GM23338 (cell line): ENCODE measurements around the gene SIGMAR1. TPM values are rescaled to one million over a fixed set of nuclear protein-coding genes. Genes with fewer than 3 reads are reported as not detected.
A peak's percentile ranks its signal among the peaks of the same experiment; 100 is the strongest.

Source experiments
- ATAC-seq: fragments of 200-7000 bp; cut with Tn5 transposase; 3 replicates; pipeline ENCODE4 v1.9.1; 2020
- DNase-seq: peaks from one replicate; pipeline ENCODE4 v3.0.0-alpha.2; 2015; ENCODE audit warnings: low spot score
- H2AFZ ChIP-seq: fragments of 200-600 bp; sonication (generic); 2 replicates; pipeline ENCODE4 v1.8.0; 2016; ENCODE audit warnings: antibody characterized with exemption, mild to moderate bottlenecking, moderate library complexity
- H3F3A ChIP-seq: fragments of 200-600 bp; sonication (generic); replicated peaks from 2 replicates; pipeline ENCODE4 v1.8.0; 2017; ENCODE audit warnings: antibody characterized with exemption, mixed run types, low read depth
- H3K27ac ChIP-seq: fragments of 200-600 bp; sonication (generic); 2 replicates; pipeline ENCODE4 v1.6.1; 2016; ENCODE audit warnings: low read depth
- H3K27me3 ChIP-seq: fragments of 200-600 bp; sonication (generic); 2 replicates; pipeline ENCODE4 v1.8.0; 2016; ENCODE audit warnings: mild to moderate bottlenecking, mixed run types, moderate library complexity; ENCODE audit not compliant: insufficient read depth
- H3K36me3 ChIP-seq: fragments of 200-600 bp; sonication (generic); 2 replicates; pipeline ENCODE4 v1.8.0; 2016; ENCODE audit warnings: mild to moderate bottlenecking; ENCODE audit not compliant: insufficient read depth
- H3K4me1 ChIP-seq: fragments of 200-600 bp; sonication (generic); 2 replicates; pipeline ENCODE4 v1.8.0; 2016; ENCODE audit warnings: mild to moderate bottlenecking, moderate library complexity; ENCODE audit not compliant: insufficient read depth
- H3K4me2 ChIP-seq: fragments of 200-600 bp; sonication (generic); 2 replicates; pipeline ENCODE4 v1.7.1; 2017; ENCODE audit warnings: mixed run types
- H3K4me3 ChIP-seq: fragments of 200-600 bp; sonication (generic); 2 replicates; pipeline ENCODE4 v1.6.1; 2016; ENCODE audit warnings: mixed run types
- H3K79me2 ChIP-seq: fragments of 200-600 bp; sonication (generic); replicated peaks from 2 replicates; pipeline ENCODE4 v1.8.0; 2017; ENCODE audit warnings: mild to moderate bottlenecking; ENCODE audit not compliant: insufficient read depth
- H3K9me2 ChIP-seq: fragments of 200-600 bp; sonication (generic); 2 replicates; pipeline ENCODE4 v1.8.0; 2017; ENCODE audit not compliant: insufficient read depth
- H4K20me1 ChIP-seq: fragments of 200-600 bp; sonication (generic); replicated peaks from 2 replicates; pipeline ENCODE4 v1.8.0; 2017; ENCODE audit warnings: mild to moderate bottlenecking; ENCODE audit not compliant: insufficient read depth
- H3K27ac Mint-ChIP-seq: 2 replicates; pipeline ENCODE4 v1.8.0; 2020; ENCODE audit warnings: inconsistent platforms, mild to moderate bottlenecking, moderate library complexity, mixed read lengths
- H3K27me3 Mint-ChIP-seq: 3 replicates; pipeline ENCODE4 v1.8.0; 2022; ENCODE audit warnings: low read depth, mild to moderate bottlenecking, moderate library complexity, mixed read lengths, inconsistent platforms; ENCODE audit not compliant: insufficient read depth, poor library complexity
- H3K36me3 Mint-ChIP-seq: 3 replicates; pipeline ENCODE4 v1.8.0; 2021; ENCODE audit warnings: low read depth, mild to moderate bottlenecking, inconsistent platforms, moderate library complexity, mixed read lengths
- H3K4me1 Mint-ChIP-seq: 3 replicates; pipeline ENCODE4 v1.8.0; 2020; ENCODE audit warnings: mild to moderate bottlenecking, inconsistent platforms, mixed read lengths
- H3K4me3 Mint-ChIP-seq: 3 replicates; pipeline ENCODE4 v1.8.0; 2021; ENCODE audit warnings: moderate library complexity, mild to moderate bottlenecking, inconsistent platforms, mixed read lengths
- H3K9me3 Mint-ChIP-seq: 3 replicates; pipeline ENCODE4 v1.8.0; 2020; ENCODE audit warnings: moderate library complexity, mild to moderate bottlenecking, inconsistent platforms, mixed read lengths
- ETS1 ChIP-seq: IDR thresholded peaks from 2 replicates; pipeline ENCODE4 v1.6.1; 2016; ENCODE audit warnings: antibody characterized with exemption
- EZH2phosphoT487 ChIP-seq: fragments of 200-600 bp; sonication (generic); IDR thresholded peaks from one replicate; pipeline ENCODE4 v1.8.1; 2018; ENCODE audit warnings: antibody characterized with exemption; ENCODE audit not compliant: unreplicated experiment
- POLR2AphosphoS5 ChIP-seq: IDR thresholded peaks from 2 replicates; pipeline ENCODE4 v1.6.1; 2016; ENCODE audit warnings: antibody characterized with exemption, low read depth
- ZNF114 ChIP-seq: fragments of 250-450 bp; sonication (Bioruptor Pico); IDR thresholded peaks from 2 replicates; pipeline ENCODE4 v1.5.0; 2020; ENCODE audit warnings: mild to moderate bottlenecking, moderate library complexity
- ZNF331 ChIP-seq: fragments of 250-450 bp; sonication (Bioruptor Pico); IDR thresholded peaks from 2 replicates; pipeline ENCODE4 v1.5.0; 2020; ENCODE audit warnings: low read depth, mild to moderate bottlenecking, moderate library complexity
- polyA plus RNA-seq: library from polyadenylated mRNA; unstranded; fragments of >200 nt; fragmentation: Nextera tagmentation; extraction: Ambion mirVana; gene quantifications from 2 replicates; pipeline ENCODE4 v1.2.1, GENCODE V29; 2016
- total RNA-seq: library from RNA; depleted of rRNA; stranded (reverse); fragments of >200 nt; shearing (Covaris generic); gene quantifications from 2 replicates; pipeline ENCODE4 v1.2.3, GENCODE V29; 2014
- TF ChIP-seq, protein P1 (sequence below), 2 experiments: fragments of 200-600 bp in 1 of 2; sonication (generic) in 1 of 2; conservative IDR thresholded peaks; 2 replicates each; pipeline versions ENCODE4 v1.5.1 to v1.6.1; 2016 to 2017; ENCODE audit warnings: antibody characterized with exemption in 2 of 2, low read depth in 2 of 2, mild to moderate bottlenecking in 2 of 2, moderate library complexity in 1 of 2
- TF ChIP-seq, protein P2 (sequence below): IDR thresholded peaks from one replicate; pipeline ENCODE4 v1.6.1; 2018; ENCODE audit warnings: antibody characterized with exemption; ENCODE audit not compliant: unreplicated experiment
- TF ChIP-seq, protein P3 (sequence below): fragments of 250-450 bp; sonication (Bioruptor Pico); IDR thresholded peaks from 2 replicates; pipeline ENCODE4 v1.5.0; 2020; ENCODE audit warnings: mild to moderate bottlenecking, moderate library complexity

SIGMAR1 gene
- total and polyA plus RNA-seq, 2 experiments from 2014 or later = 82.3 to 167 TPM

DNA sequence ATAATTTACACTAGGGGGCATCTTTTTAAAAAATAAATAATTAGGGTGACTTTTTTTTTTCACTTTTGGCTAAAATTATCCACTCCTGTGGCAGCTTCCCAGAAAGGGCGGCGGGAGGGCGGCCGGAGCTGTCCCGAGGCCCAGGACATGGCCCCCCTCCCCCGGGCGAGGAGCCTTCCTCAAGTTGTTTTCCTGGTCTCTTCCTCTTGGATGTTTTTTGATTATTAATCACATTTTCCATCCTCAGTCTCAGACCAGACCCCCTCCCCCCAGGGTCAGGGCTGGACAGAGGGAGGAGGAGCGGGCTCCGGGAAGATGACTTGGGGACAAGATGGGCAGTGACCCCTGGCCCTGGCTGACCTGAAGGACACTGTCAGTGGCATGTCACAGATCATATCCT is 43.4 kb downstream of the SIGMAR1 start:
- TF ChIP-seq EZH2phosphoT487 (no peak), ZNF331 (CRISPR knock-in tag) (no peak)
- TF ChIP-seq, protein P1, sequence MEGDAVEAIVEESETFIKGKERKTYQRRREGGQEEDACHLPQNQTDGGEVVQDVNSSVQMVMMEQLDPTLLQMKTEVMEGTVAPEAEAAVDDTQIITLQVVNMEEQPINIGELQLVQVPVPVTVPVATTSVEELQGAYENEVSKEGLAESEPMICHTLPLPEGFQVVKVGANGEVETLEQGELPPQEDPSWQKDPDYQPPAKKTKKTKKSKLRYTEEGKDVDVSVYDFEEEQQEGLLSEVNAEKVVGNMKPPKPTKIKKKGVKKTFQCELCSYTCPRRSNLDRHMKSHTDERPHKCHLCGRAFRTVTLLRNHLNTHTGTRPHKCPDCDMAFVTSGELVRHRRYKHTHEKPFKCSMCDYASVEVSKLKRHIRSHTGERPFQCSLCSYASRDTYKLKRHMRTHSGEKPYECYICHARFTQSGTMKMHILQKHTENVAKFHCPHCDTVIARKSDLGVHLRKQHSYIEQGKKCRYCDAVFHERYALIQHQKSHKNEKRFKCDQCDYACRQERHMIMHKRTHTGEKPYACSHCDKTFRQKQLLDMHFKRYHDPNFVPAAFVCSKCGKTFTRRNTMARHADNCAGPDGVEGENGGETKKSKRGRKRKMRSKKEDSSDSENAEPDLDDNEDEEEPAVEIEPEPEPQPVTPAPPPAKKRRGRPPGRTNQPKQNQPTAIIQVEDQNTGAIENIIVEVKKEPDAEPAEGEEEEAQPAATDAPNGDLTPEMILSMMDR (conservative IDR thresholded peaks at IDR 0.05; ENCODE audit: low read depth in 2 of 2) = no peak
- no peaks in the 10 kb centered on the region for H3K36me3 Mint-ChIP-seq
- H2AFZ ChIP-seq = no peak overlapping the region
- peaks cover 64% of the 10 kb centered on the region for H3K27me3 ChIP-seq
- no peaks in the 10 kb centered on the region; the same call in 1 of the 2 replicates for H4K20me1 ChIP-seq
- peaks cover 51% of the 10 kb centered on the region for H3K27me3 Mint-ChIP-seq
- no peaks in the 10 kb centered on the region for H3K79me2 ChIP-seq
- no peaks in the 10 kb centered on the region for H3K9me2 ChIP-seq
- no peaks in the 10 kb centered on the region for H3F3A ChIP-seq
- DNase-seq = no peak
- H3K4me1 ChIP-seq = peaks cover 29% of the 10 kb centered on the region; the same call in 1 of the 2 replicates
- no peak overlapping the region for H3K4me2 ChIP-seq
- H3K9me3 Mint-ChIP-seq = no peaks in the 10 kb centered on the region; the same call in 2 of the 3 replicates
- H3K27ac Mint-ChIP-seq = no peak overlapping the region
- ATAC-seq = no peak
- no peak overlapping the region for H3K27ac ChIP-seq
- no peak overlapping the region for H3K4me3 ChIP-seq
- H3K36me3 ChIP-seq = no peaks in the 10 kb centered on the region
- no peak overlapping the region for H3K4me3 Mint-ChIP-seq
- H3K4me1 Mint-ChIP-seq = peaks cover 17% of the 10 kb centered on the region

DNA sequence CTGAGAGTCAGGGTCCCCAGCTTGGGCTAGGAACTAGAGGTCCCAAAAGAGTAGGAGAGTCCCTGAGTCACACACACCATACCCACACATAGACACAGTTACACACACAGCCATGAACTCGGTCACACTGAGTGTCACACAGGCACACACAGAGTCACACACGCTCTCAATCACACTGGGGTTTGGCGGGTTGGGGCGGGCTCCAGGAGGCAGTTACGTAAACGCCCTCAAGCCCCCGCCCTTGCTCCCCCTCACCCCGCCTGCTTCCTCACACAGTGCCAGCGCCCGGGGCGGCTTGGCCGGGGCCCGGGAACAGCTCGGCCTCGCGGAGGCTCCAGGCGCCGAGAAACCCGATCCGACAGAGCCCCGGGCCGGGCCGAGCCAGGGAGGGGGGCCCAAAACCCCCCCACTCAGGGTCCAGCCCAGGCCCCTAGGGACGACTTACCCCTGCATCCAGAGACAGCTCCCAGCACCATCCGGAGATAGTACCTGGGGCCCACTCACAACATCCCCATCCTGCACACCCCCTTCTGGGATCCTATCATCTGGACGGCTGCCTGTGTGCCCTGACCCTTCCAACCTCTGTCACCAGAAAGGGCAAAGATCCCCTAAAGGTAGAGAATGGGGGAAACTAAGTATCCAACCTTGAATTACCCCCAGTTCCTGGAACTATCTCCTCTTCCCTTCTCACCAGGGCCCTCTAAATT is 44.5 kb downstream of the SIGMAR1 start:
- Histone ChIP-seq H3K4me1 (peaks cover 37% of the 10 kb centered on the region; the same call in 1 of the 2 replicates), H4K20me1 (peaks cover 6% of the 10 kb centered on the region), H3K27ac (no peak overlapping the region), H3K36me3 (no peaks in the 10 kb centered on the region), H3K79me2 (no peaks in the 10 kb centered on the region), H2AFZ (peak overlapping the region; percentile 52), H3K9me2 (no peaks in the 10 kb centered on the region), H3F3A (no peaks in the 10 kb centered on the region), H3K27me3 (peaks cover 76% of the 10 kb centered on the region), H3K4me3 (peak overlapping the region; percentile 70), H3K4me2 (peak overlapping the region; percentile 94)
- peak; percentile 44 for ATAC-seq
- Mint-ChIP-seq H3K9me3 (peaks cover 3% of the 10 kb centered on the region; the same call in 1 of the 3 replicates), H3K27ac (no peak overlapping the region), H3K27me3 (peaks cover 59% of the 10 kb centered on the region), H3K4me1 (peaks cover 26% of the 10 kb centered on the region), H3K4me3 (peak overlapping the region; percentile 62), H3K36me3 (no peaks in the 10 kb centered on the region; the same call in 2 of the 3 replicates)
- DNase-seq = peak; percentile 74
- TF ChIP-seq, protein P2, sequence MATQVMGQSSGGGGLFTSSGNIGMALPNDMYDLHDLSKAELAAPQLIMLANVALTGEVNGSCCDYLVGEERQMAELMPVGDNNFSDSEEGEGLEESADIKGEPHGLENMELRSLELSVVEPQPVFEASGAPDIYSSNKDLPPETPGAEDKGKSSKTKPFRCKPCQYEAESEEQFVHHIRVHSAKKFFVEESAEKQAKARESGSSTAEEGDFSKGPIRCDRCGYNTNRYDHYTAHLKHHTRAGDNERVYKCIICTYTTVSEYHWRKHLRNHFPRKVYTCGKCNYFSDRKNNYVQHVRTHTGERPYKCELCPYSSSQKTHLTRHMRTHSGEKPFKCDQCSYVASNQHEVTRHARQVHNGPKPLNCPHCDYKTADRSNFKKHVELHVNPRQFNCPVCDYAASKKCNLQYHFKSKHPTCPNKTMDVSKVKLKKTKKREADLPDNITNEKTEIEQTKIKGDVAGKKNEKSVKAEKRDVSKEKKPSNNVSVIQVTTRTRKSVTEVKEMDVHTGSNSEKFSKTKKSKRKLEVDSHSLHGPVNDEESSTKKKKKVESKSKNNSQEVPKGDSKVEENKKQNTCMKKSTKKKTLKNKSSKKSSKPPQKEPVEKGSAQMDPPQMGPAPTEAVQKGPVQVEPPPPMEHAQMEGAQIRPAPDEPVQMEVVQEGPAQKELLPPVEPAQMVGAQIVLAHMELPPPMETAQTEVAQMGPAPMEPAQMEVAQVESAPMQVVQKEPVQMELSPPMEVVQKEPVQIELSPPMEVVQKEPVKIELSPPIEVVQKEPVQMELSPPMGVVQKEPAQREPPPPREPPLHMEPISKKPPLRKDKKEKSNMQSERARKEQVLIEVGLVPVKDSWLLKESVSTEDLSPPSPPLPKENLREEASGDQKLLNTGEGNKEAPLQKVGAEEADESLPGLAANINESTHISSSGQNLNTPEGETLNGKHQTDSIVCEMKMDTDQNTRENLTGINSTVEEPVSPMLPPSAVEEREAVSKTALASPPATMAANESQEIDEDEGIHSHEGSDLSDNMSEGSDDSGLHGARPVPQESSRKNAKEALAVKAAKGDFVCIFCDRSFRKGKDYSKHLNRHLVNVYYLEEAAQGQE = no peak
- no peak for TF ChIP-seq POLR2AphosphoS5
- TF ChIP-seq, protein P3, sequence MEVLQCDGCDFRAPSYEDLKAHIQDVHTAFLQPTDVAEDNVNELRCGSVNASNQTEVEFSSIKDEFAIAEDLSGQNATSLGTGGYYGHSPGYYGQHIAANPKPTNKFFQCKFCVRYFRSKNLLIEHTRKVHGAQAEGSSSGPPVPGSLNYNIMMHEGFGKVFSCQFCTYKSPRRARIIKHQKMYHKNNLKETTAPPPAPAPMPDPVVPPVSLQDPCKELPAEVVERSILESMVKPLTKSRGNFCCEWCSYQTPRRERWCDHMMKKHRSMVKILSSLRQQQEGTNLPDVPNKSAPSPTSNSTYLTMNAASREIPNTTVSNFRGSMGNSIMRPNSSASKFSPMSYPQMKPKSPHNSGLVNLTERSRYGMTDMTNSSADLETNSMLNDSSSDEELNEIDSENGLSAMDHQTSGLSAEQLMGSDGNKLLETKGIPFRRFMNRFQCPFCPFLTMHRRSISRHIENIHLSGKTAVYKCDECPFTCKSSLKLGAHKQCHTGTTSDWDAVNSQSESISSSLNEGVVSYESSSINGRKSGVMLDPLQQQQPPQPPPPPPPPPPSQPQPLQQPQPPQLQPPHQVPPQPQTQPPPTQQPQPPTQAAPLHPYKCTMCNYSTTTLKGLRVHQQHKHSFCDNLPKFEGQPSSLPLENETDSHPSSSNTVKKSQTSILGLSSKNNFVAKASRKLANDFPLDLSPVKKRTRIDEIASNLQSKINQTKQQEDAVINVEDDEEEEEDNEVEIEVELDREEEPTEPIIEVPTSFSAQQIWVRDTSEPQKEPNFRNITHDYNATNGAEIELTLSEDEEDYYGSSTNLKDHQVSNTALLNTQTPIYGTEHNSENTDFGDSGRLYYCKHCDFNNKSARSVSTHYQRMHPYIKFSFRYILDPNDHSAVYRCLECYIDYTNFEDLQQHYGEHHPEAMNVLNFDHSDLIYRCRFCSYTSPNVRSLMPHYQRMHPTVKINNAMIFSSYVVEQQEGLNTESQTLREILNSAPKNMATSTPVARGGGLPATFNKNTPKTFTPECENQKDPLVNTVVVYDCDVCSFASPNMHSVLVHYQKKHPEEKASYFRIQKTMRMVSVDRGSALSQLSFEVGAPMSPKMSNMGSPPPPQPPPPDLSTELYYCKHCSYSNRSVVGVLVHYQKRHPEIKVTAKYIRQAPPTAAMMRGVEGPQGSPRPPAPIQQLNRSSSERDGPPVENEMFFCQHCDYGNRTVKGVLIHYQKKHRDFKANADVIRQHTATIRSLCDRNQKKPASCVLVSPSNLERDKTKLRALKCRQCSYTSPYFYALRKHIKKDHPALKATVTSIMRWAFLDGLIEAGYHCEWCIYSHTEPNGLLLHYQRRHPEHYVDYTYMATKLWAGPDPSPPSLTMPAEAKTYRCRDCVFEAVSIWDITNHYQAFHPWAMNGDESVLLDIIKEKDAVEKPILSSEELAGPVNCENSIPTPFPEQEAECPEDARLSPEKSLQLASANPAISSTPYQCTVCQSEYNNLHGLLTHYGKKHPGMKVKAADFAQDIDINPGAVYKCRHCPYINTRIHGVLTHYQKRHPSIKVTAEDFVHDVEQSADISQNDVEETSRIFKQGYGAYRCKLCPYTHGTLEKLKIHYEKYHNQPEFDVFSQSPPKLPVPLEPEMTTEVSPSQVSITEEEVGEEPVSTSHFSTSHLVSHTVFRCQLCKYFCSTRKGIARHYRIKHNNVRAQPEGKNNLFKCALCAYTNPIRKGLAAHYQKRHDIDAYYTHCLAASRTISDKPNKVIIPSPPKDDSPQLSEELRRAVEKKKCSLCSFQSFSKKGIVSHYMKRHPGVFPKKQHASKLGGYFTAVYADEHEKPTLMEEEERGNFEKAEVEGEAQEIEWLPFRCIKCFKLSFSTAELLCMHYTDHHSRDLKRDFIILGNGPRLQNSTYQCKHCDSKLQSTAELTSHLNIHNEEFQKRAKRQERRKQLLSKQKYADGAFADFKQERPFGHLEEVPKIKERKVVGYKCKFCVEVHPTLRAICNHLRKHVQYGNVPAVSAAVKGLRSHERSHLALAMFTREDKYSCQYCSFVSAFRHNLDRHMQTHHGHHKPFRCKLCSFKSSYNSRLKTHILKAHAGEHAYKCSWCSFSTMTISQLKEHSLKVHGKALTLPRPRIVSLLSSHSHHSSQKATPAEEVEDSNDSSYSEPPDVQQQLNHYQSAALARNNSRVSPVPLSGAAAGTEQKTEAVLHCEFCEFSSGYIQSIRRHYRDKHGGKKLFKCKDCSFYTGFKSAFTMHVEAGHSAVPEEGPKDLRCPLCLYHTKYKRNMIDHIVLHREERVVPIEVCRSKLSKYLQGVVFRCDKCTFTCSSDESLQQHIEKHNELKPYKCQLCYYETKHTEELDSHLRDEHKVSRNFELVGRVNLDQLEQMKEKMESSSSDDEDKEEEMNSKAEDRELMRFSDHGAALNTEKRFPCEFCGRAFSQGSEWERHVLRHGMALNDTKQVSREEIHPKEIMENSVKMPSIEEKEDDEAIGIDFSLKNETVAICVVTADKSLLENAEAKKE = no peak
- TF ChIP-seq ZNF114 = no peak
- no peak for TF ChIP-seq ETS1
